ENCODE data around the gene STAG2.
A peak's percentile ranks its signal among the peaks of the same experiment; 100 is the strongest.
"Not testable (repeated sequence)": the region's sequence is repeated elsewhere in the genome, so short reads cannot be mapped to it uniquely, and the experiment has no call there.

STAG2 gene

GRCh38 chrX:124097116-124097515 lies 135.6 kb downstream of the STAG2 start:
- no peak for DNase-seq (ENCODE audit: low read depth)
- TF ChIP-seq CTCF (IDR thresholded peaks at IDR 0.05; ENCODE audit: low read depth, low read length, missing control alignments) = no peak
- no peak overlapping the region for H3K4me3 ChIP-seq (ENCODE audit: low read depth, low read length)
- in situ Hi-C loops (cut with HindIII; ENCODE audit: low sequenced_read_pairs) = no loop called here

- in situ Hi-C loops (cut with HindIII; ENCODE audit: low sequenced_read_pairs) = no loop called here
- no peak overlapping the region for H3K4me3 ChIP-seq (ENCODE audit: low read depth, low read length)
- peak; percentile 34 for TF ChIP-seq CTCF (IDR thresholded peaks at IDR 0.05; ENCODE audit: low read depth, low read length, missing control alignments)
- DNase-seq (ENCODE audit: low read depth) = peak; percentile 9
These were observed 136.6 kb downstream of the STAG2 start for GRCh38 chrX:124098089-124098488.

GRCh38 chrX:124103966-124104365 lies 142.5 kb downstream of the STAG2 start:
- TF ChIP-seq CTCF (IDR thresholded peaks at IDR 0.05; ENCODE audit: low read depth, low read length, missing control alignments) = no peak
- DNase-seq (ENCODE audit: low read depth) = no peak
- in situ Hi-C loops (cut with HindIII; ENCODE audit: low sequenced_read_pairs) = no loop called here
- H3K4me3 ChIP-seq (ENCODE audit: low read depth, low read length) = no peak overlapping the region

GRCh38 chrX:124104512-124104911 lies 143.0 kb downstream of the STAG2 start:
- H3K4me3 ChIP-seq (ENCODE audit: low read depth, low read length); DNase-seq (ENCODE audit: low read depth); in situ Hi-C loops (cut with HindIII; ENCODE audit: low sequenced_read_pairs): not testable (repeated sequence)

- in situ Hi-C loops (cut with HindIII; ENCODE audit: low sequenced_read_pairs) = no loop called here
- DNase-seq (ENCODE audit: low read depth) = no peak
- H3K4me3 ChIP-seq (ENCODE audit: low read depth, low read length) = no peak overlapping the region
- no peak for TF ChIP-seq CTCF (IDR thresholded peaks at IDR 0.05; ENCODE audit: low read depth, low read length, missing control alignments)
These were observed 152.4 kb downstream of the STAG2 start for GRCh38 chrX:124113621-124114600.

- in situ Hi-C loops (cut with HindIII; ENCODE audit: low sequenced_read_pairs) = no loop called here
- no peak for TF ChIP-seq CTCF (IDR thresholded peaks at IDR 0.05; ENCODE audit: low read depth, low read length, missing control alignments)
- no peak overlapping the region for H3K4me3 ChIP-seq (ENCODE audit: low read depth, low read length)
- DNase-seq (ENCODE audit: low read depth) = no peak
These were observed 155.8 kb downstream of the STAG2 start for GRCh38 chrX:124117325-124117724.

GRCh38 chrX:124125471-124125870 lies 164.0 kb downstream of the STAG2 start:
- no peak for DNase-seq (ENCODE audit: low read depth)
- H3K4me3 ChIP-seq (ENCODE audit: low read depth, low read length) = no peak overlapping the region
- TF ChIP-seq CTCF (IDR thresholded peaks at IDR 0.05; ENCODE audit: low read depth, low read length, missing control alignments) = no peak
- in situ Hi-C loops (cut with HindIII; ENCODE audit: low sequenced_read_pairs) = no loop called here

All from astrocyte of the cerebellum (primary cell).